HepG2 (cell line): ENCODE data around the gene ALCAM. TPM values are rescaled to one million over a fixed set of nuclear protein-coding genes. Genes with fewer than 3 reads are reported as not detected.

ENCODE experiments used
- ATAC-seq: fragments of 200-7000 bp; cut with Tn5 transposase; 3 replicates; pipeline ENCODE4 v1.9.1; 2020; ENCODE audit warnings: mild to moderate bottlenecking, moderate library complexity
- BruUV-seq: library from RNA; stranded (reverse); fragments of 400-500 nt; replicated peaks from 2 replicates; lab custom pipeline; 2021; lab: Mats Ljungman, UMichigan
- CTCF ChIA-PET: fragments of 300-600 bp; formaldehyde crosslinking; extraction: SDS; loops from one replicate; lab custom pipeline; 2021; ENCODE audit warnings: low total read pairs, inconsistent platforms, low intra/inter-chr PET ratio; lab: Yijun Ruan, JAX
- POLR2A ChIA-PET: fragments of 350-600 bp; sonication (Branson Sonifier 250); formaldehyde crosslinking; loops from one replicate; lab custom pipeline; 2020; ENCODE audit warnings: antibody characterized with exemption, inconsistent platforms; lab: Yijun Ruan, JAX
- DNase-seq: peaks from one replicate; pipeline ENCODE4 v3.0.0-alpha.2; 2015; ENCODE audit warnings: low spot score
- FAIRE-seq: peaks from 3 replicates; lab custom pipeline; 2011; peaks lifted over from hg19 to GRCh38; lab: Jason Lieb, UNC
- H2AFZ ChIP-seq: one replicate; pipeline ENCODE4 v1.6.1; 2011; ENCODE audit warnings: low read length, inconsistent platforms
- H3K27ac ChIP-seq: fragments of 300-600 bp; 3 replicates; pipeline ENCODE4 v1.8.0; 2011; ENCODE audit warnings: mixed run types, mild to moderate bottlenecking, mixed read lengths, low read length, inconsistent platforms; ENCODE audit not compliant: insufficient read depth; ENCODE audit errors: extremely low read length
- H3K27me3 ChIP-seq, 2 experiments: fragments of 200-600 bp in 1 of 2; 2 replicates in 1 of 2; 3 replicates in 1 of 2; pipeline versions ENCODE4 v1.6.0 to v1.8.0; 2011; ENCODE audit warnings: low read length in 2 of 2, mild to moderate bottlenecking in 2 of 2, moderate library complexity in 2 of 2, inconsistent platforms in 1 of 2; ENCODE audit not compliant: insufficient read depth in 2 of 2, control insufficient read depth in 1 of 2
- H3K36me3 ChIP-seq, 2 experiments: fragments of 200-600 bp in 1 of 2; replicated peaks in 1 of 2; 2 replicates in 1 of 2; 3 replicates in 1 of 2; pipeline versions ENCODE4 v1.5.1 to v1.8.0; 2011; ENCODE audit warnings: low read length in 2 of 2, inconsistent platforms in 1 of 2; ENCODE audit not compliant: insufficient read depth in 2 of 2, control insufficient read depth in 1 of 2
- H3K4me1 ChIP-seq: 2 replicates; pipeline ENCODE4 v1.5.1; 2012; ENCODE audit warnings: low read length, inconsistent platforms; ENCODE audit not compliant: insufficient read depth
- H3K4me2 ChIP-seq: 2 replicates; pipeline ENCODE4 v1.6.0; 2011; ENCODE audit warnings: low read depth, low read length, inconsistent platforms
- H3K4me3 ChIP-seq, 3 experiments: fragments of 200-600 bp in 1 of 3; sonication (generic), shearing (Covaris generic) in 1 of 3; replicated peaks in 1 of 3; 2 replicates each; pipeline ENCODE4 v1.5.1; 2011 to 2016; ENCODE audit warnings: low read length in 3 of 3, inconsistent platforms in 2 of 3, low read depth in 2 of 3, mild to moderate bottlenecking in 2 of 3, control low read depth in 1 of 3, mixed read lengths in 1 of 3; ENCODE audit not compliant: insufficient read depth in 1 of 3
- H3K79me2 ChIP-seq: one replicate; pipeline ENCODE4 v1.6.1; 2011; ENCODE audit warnings: low read length, inconsistent platforms; ENCODE audit not compliant: insufficient read depth
- H3K9ac ChIP-seq: 2 replicates; pipeline ENCODE4 v1.6.0; 2011; ENCODE audit warnings: mild to moderate bottlenecking, low read depth, low read length, inconsistent platforms; ENCODE audit not compliant: insufficient read depth
- H3K9me3 ChIP-seq: 2 replicates; pipeline ENCODE4 v1.5.1; 2012; ENCODE audit warnings: mild to moderate bottlenecking, low read length
- H4K20me1 ChIP-seq: 2 replicates; pipeline ENCODE4 v1.6.0; 2011; ENCODE audit warnings: inconsistent platforms, mild to moderate bottlenecking, low read length, moderate library complexity; ENCODE audit not compliant: insufficient read depth
- AGO2 ChIP-seq: fragments of 200-400 bp; formaldehyde crosslinking; optimal IDR thresholded peaks from 2 replicates; pipeline ENCODE3; 2017; ENCODE audit warnings: mild to moderate bottlenecking, low read depth, low read length, moderate library complexity
- ARNT ChIP-seq: fragments of 450-650 bp; IDR thresholded peaks from 2 replicates; pipeline ENCODE4 v1.6.1; 2017
- ATM ChIP-seq: fragments of 450-650 bp; IDR thresholded peaks from 2 replicates; pipeline ENCODE4 v1.7.1; 2017; ENCODE audit warnings: mild to moderate bottlenecking, borderline replicate concordance
- CENPT ChIP-seq: sonication (generic); formaldehyde crosslinking; IDR thresholded peaks from 2 replicates; pipeline ENCODE4 v1.8.0; 2022; ENCODE audit warnings: low read depth, mild to moderate bottlenecking, moderate library complexity, missing genetic modification reagents
- CERS6 ChIP-seq: sonication (generic); formaldehyde crosslinking; IDR thresholded peaks from 2 replicates; pipeline ENCODE4 v1.5.0; 2020; ENCODE audit warnings: missing genetic modification reagents
- DR1 ChIP-seq: sonication (generic); formaldehyde crosslinking; IDR thresholded peaks from 2 replicates; pipeline ENCODE4 v1.8.0; 2021; ENCODE audit warnings: mild to moderate bottlenecking, missing genetic modification reagents, inconsistent platforms
- KDM2A ChIP-seq: sonication (generic); formaldehyde crosslinking; IDR thresholded peaks from 2 replicates; pipeline ENCODE4 v1.4.0; 2020; ENCODE audit warnings: low read depth, missing genetic modification reagents, borderline replicate concordance
- NFE2L2 ChIP-seq: fragments of 150-350 bp; IDR thresholded peaks from 2 replicates; pipeline ENCODE4 v1.6.1; 2014; ENCODE audit warnings: low read length
- POLR2G ChIP-seq: fragments of 200-400 bp; formaldehyde crosslinking; IDR thresholded peaks from 2 replicates; pipeline ENCODE4 v1.6.1; 2018; ENCODE audit warnings: mild to moderate bottlenecking, low read depth, low read length, moderate library complexity
- SP140L ChIP-seq: sonication (generic); formaldehyde crosslinking; IDR thresholded peaks from 2 replicates; pipeline ENCODE4 v1.4.0; 2020; ENCODE audit warnings: missing genetic modification reagents, borderline replicate concordance
- ZNF20 ChIP-seq: sonication (generic); formaldehyde crosslinking; IDR thresholded peaks from 2 replicates; pipeline ENCODE4 v1.4.0; 2020; ENCODE audit warnings: mild to moderate bottlenecking, moderate library complexity, missing genetic modification reagents
- ZNF382 ChIP-seq: sonication (generic); formaldehyde crosslinking; IDR thresholded peaks from 2 replicates; pipeline ENCODE4 v1.5.0; 2020; ENCODE audit warnings: missing genetic modification reagents, mild to moderate bottlenecking, borderline replicate concordance
- ZNF703 ChIP-seq: sonication (generic); formaldehyde crosslinking; IDR thresholded peaks from 2 replicates; pipeline ENCODE4 v1.5.1; 2020; ENCODE audit warnings: missing genetic modification reagents, mild to moderate bottlenecking, moderate library complexity, borderline replicate concordance
- ZNF891 ChIP-seq: sonication (generic); formaldehyde crosslinking; IDR thresholded peaks from 2 replicates; pipeline ENCODE4 v1.5.0; 2020; ENCODE audit warnings: mild to moderate bottlenecking, missing genetic modification reagents
- WGBS: methylation state at CpG from one replicate; pipeline ENCODE4 v1.1.6; 2017; ENCODE audit warnings: low lambda C conversion rate; 5-methylcytosine and 5-hydroxymethylcytosine counted together
- in situ Hi-C: cut with HindIII; loops from 2 replicates; pipeline ENCODE4 v1.10.0; 2017; ENCODE audit warnings: low pct_unique_long_range_greater_than_20kb; ENCODE audit not compliant: extremely low pct_ligation_motif_present
- intact Hi-C: fragments of 100-400 bp; cut with micrococcal nuclease; formaldehyde crosslinking; loops from one replicate; pipeline ENCODE4 v1.10.0; 2022; ENCODE audit not compliant: unreplicated experiment
- polyA plus RNA-seq, 8 experiments: library from polyadenylated mRNA; depleted of rRNA in 3 of 8; stranded (reverse) in 7 of 8; unstranded in 1 of 8; fragments of >200 nt; fragmentation: Illumina TruSeq in 4 of 8; extraction: Trizol in 4 of 8; gene quantifications; 2 replicates each; pipeline versions ENCODE4 v1.2.1 to v1.2.3, GENCODE V29; 2011 to 2016; ENCODE audit warnings: low read depth in 4 of 8, missing spikeins in 1 of 8, mixed read lengths in 1 of 8; ENCODE audit not compliant: insufficient read depth in 1 of 8
- total RNA-seq, 5 experiments: library from RNA; depleted of rRNA; stranded (reverse); fragments of >200 nt; fragmentation: Illumina TruSeq; extraction: Trizol; gene quantifications; 2 replicates each; pipeline ENCODE4 v1.2.3, GENCODE V29; 2016; ENCODE audit warnings: low read depth in 1 of 5
- TF ChIP-seq, protein P1 (sequence below): sonication (generic); formaldehyde crosslinking; conservative IDR thresholded peaks from 2 replicates; pipeline ENCODE4 v1.8.0; 2022; ENCODE audit warnings: mild to moderate bottlenecking, moderate library complexity, missing genetic modification reagents
- TF ChIP-seq, protein P2 (sequence below): sonication (generic); formaldehyde crosslinking; IDR thresholded peaks from 2 replicates; pipeline ENCODE4 v1.4.0; 2020; ENCODE audit warnings: mild to moderate bottlenecking, missing genetic modification reagents

ALCAM gene
- total and polyA plus RNA-seq, 2 of the 13 experiments (the other 11 are each of a cell fraction or from before 2014, with no cell fraction given) = 26.0 to 33.1 TPM

GRCh38 chr3:105365081-105365390 lies 1.7 kb upstream of the ALCAM start:
- H3K27ac ChIP-seq = no peak overlapping the region
- FAIRE-seq (no peak), ATAC-seq (no peak), DNase-seq (no peak)
- peaks cover 16% of the 10 kb centered on the region for H3K4me1 ChIP-seq
- H3K36me3 ChIP-seq = no peaks in the 10 kb centered on the region
- no peak overlapping the region for H3K9ac ChIP-seq
- no peaks in the 10 kb centered on the region for H4K20me1 ChIP-seq
- no peaks in the 10 kb centered on the region for H3K9me3 ChIP-seq
- H3K27me3 ChIP-seq = no peaks in the 10 kb centered on the region; a peak in 1 of 5 replicates
- H2AFZ ChIP-seq = peak overlapping the region; percentile 17
- intact Hi-C loops = loop anchor here (5.0 to 10.0 kb wide), 2 partner anchors 260 to 803 kb away; no protein-coding TSS in a partner anchor
- peak overlapping the region; percentile 93 for H3K4me2 ChIP-seq
- TF ChIP-seq, protein P1, sequence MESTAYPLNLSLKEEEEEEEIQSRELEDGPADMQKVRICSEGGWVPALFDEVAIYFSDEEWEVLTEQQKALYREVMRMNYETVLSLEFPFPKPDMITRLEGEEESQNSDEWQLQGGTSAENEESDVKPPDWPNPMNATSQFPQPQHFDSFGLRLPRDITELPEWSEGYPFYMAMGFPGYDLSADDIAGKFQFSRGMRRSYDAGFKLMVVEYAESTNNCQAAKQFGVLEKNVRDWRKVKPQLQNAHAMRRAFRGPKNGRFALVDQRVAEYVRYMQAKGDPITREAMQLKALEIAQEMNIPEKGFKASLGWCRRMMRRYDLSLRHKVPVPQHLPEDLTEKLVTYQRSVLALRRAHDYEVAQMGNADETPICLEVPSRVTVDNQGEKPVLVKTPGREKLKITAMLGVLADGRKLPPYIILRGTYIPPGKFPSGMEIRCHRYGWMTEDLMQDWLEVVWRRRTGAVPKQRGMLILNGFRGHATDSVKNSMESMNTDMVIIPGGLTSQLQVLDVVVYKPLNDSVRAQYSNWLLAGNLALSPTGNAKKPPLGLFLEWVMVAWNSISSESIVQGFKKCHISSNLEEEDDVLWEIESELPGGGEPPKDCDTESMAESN (CRISPR knock-in tag) = no peak
- no peak for TF ChIP-seq ATM
- no peak for TF ChIP-seq CERS6 (CRISPR knock-in tag)
- no peak for TF ChIP-seq SP140L
- no peak for TF ChIP-seq POLR2G
- TF ChIP-seq KDM2A = no peak
- no peak for TF ChIP-seq ZNF382 (CRISPR knock-in tag)
- TF ChIP-seq ZNF891 = no peak
- TF ChIP-seq CENPT (CRISPR knock-in tag) = no peak
- TF ChIP-seq, protein P2, sequence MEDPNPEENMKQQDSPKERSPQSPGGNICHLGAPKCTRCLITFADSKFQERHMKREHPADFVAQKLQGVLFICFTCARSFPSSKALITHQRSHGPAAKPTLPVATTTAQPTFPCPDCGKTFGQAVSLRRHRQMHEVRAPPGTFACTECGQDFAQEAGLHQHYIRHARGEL = no peak
- TF ChIP-seq DR1 = no peak
- no peak for TF ChIP-seq NFE2L2
- no peak for TF ChIP-seq AGO2
- TF ChIP-seq ZNF20 (CRISPR knock-in tag) = no peak
- no peak for TF ChIP-seq ZNF703 (CRISPR knock-in tag)
- no peak for TF ChIP-seq ARNT
- no peak overlapping the region for H3K4me3 ChIP-seq
- 43% methylated on average over 5 of the region's 5 CpGs for WGBS
- no TSS peak for BruUV-seq
- CTCF ChIA-PET = interaction anchor here (1.5 kb wide), 1 partner anchor 153 kb away, joined by 4 read pairs; no protein-coding TSS in a partner anchor
- H3K79me2 ChIP-seq = peaks cover 30% of the 10 kb centered on the region
- in situ Hi-C loops = loop anchor here (5.0 to 25.0 kb wide), 2 partner anchors 147 to 753 kb away; no protein-coding TSS in a partner anchor
- POLR2A ChIA-PET = interaction anchor here (7.5 kb wide), 1 partner anchor 139 kb away, joined by 99 read pairs; no protein-coding TSS in a partner anchor
